ENCODE data around the gene SENP6.

DNA sequence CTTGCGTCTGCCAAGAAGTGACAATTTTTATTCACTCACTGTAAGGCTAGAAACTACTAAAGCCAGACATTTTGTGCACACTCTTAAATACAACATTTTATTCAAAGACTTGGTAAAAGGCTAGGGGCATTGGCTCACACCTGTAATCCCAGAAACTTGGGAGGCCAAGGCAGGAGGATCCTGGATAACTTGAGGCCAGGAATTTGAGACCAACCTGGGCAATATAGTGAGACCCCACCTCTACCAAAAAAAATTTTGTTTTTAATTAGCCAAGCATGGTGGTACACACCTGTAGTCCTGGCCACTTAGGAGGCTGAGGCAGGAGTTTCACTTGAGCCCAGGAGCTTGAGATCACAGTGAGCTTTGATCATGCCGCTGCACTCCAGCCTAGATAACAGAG lies 11.3 kb upstream of the SENP6 start:
- TF ChIP-seq, protein P1, sequence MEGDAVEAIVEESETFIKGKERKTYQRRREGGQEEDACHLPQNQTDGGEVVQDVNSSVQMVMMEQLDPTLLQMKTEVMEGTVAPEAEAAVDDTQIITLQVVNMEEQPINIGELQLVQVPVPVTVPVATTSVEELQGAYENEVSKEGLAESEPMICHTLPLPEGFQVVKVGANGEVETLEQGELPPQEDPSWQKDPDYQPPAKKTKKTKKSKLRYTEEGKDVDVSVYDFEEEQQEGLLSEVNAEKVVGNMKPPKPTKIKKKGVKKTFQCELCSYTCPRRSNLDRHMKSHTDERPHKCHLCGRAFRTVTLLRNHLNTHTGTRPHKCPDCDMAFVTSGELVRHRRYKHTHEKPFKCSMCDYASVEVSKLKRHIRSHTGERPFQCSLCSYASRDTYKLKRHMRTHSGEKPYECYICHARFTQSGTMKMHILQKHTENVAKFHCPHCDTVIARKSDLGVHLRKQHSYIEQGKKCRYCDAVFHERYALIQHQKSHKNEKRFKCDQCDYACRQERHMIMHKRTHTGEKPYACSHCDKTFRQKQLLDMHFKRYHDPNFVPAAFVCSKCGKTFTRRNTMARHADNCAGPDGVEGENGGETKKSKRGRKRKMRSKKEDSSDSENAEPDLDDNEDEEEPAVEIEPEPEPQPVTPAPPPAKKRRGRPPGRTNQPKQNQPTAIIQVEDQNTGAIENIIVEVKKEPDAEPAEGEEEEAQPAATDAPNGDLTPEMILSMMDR (IDR thresholded peaks at IDR 0.05) = no peak
- TF ChIP-seq POLR2A (IDR thresholded peaks at IDR 0.05) = no peak

Measured in prostate gland (tissue), 2 donors.